ENCODE results near the gene GPS1.

GRCh38 chr17:82060614-82061013, 8.9 kb downstream of the GPS1 start:
- TF ChIP-seq CTCF (conservative IDR thresholded peaks at IDR 0.05; ENCODE audit: low read depth in 2 of 2) = no peak
- no peak for TF ChIP-seq POLR2AphosphoS5 (IDR thresholded peaks at IDR 0.05; ENCODE audit: low read depth)
- no peak for TF ChIP-seq NANOG (IDR thresholded peaks at IDR 0.05; ENCODE audit: borderline replicate concordance)
- no peak for TF ChIP-seq CREB1 (CRISPR knock-in tag; IDR thresholded peaks at IDR 0.05; ENCODE audit: low read depth)
- no peak for TF ChIP-seq EZH2phosphoT487 (IDR thresholded peaks at IDR 0.05; ENCODE audit: unreplicated experiment)
- no peak for TF ChIP-seq EZH2 (IDR thresholded peaks at IDR 0.05; ENCODE audit: low read depth, unreplicated experiment)
- no peak for TF ChIP-seq JUNB (IDR thresholded peaks at IDR 0.05; ENCODE audit: unreplicated experiment)
- no peak for TF ChIP-seq ZNF114 (CRISPR knock-in tag; IDR thresholded peaks at IDR 0.05)
- TF ChIP-seq, protein P1, sequence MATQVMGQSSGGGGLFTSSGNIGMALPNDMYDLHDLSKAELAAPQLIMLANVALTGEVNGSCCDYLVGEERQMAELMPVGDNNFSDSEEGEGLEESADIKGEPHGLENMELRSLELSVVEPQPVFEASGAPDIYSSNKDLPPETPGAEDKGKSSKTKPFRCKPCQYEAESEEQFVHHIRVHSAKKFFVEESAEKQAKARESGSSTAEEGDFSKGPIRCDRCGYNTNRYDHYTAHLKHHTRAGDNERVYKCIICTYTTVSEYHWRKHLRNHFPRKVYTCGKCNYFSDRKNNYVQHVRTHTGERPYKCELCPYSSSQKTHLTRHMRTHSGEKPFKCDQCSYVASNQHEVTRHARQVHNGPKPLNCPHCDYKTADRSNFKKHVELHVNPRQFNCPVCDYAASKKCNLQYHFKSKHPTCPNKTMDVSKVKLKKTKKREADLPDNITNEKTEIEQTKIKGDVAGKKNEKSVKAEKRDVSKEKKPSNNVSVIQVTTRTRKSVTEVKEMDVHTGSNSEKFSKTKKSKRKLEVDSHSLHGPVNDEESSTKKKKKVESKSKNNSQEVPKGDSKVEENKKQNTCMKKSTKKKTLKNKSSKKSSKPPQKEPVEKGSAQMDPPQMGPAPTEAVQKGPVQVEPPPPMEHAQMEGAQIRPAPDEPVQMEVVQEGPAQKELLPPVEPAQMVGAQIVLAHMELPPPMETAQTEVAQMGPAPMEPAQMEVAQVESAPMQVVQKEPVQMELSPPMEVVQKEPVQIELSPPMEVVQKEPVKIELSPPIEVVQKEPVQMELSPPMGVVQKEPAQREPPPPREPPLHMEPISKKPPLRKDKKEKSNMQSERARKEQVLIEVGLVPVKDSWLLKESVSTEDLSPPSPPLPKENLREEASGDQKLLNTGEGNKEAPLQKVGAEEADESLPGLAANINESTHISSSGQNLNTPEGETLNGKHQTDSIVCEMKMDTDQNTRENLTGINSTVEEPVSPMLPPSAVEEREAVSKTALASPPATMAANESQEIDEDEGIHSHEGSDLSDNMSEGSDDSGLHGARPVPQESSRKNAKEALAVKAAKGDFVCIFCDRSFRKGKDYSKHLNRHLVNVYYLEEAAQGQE (IDR thresholded peaks at IDR 0.05; ENCODE audit: unreplicated experiment) = no peak
